Astrocyte (in vitro differentiated cells and primary cell): ENCODE measurements around the gene WWP2. TPM values are rescaled to one million over a fixed set of nuclear protein-coding genes. Genes with fewer than 3 reads are reported as not detected.

Experiments
- DNase-seq: peaks from one replicate; pipeline ENCODE4 v3.0.0-alpha.2; 2010; ENCODE audit warnings: low read depth
- FAIRE-seq: peaks from 2 replicates; lab custom pipeline; 2011; peaks lifted over from hg19 to GRCh38; lab: Jason Lieb, UNC
- H2AFZ ChIP-seq: 2 replicates; pipeline ENCODE4 v1.6.0; 2012; ENCODE audit warnings: low read depth, low read length, inconsistent platforms
- H3K27ac ChIP-seq: 2 replicates; pipeline ENCODE4 v1.5.1; 2011; ENCODE audit warnings: low read depth, low read length, inconsistent platforms
- H3K27me3 ChIP-seq: 2 replicates; pipeline ENCODE4 v1.6.0; 2011; ENCODE audit warnings: low read length, inconsistent platforms; ENCODE audit not compliant: insufficient read depth
- H3K36me3 ChIP-seq: 2 replicates; pipeline ENCODE4 v1.5.1; 2011; ENCODE audit warnings: low read length, inconsistent platforms; ENCODE audit not compliant: insufficient read depth
- H3K4me1 ChIP-seq: 2 replicates; pipeline ENCODE4 v1.5.1; 2011; ENCODE audit warnings: low read length, inconsistent platforms; ENCODE audit not compliant: insufficient read depth
- H3K4me2 ChIP-seq: 2 replicates; pipeline ENCODE4 v1.6.0; 2012; ENCODE audit warnings: low read length, inconsistent platforms
- H3K4me3 ChIP-seq: 2 replicates; pipeline ENCODE4 v1.5.1; 2011; ENCODE audit warnings: low read depth, mild to moderate bottlenecking, low read length, inconsistent platforms; ENCODE audit not compliant: insufficient read depth
- H3K79me2 ChIP-seq: 2 replicates; pipeline ENCODE4 v1.6.0; 2012; ENCODE audit warnings: mild to moderate bottlenecking, low read length, inconsistent platforms; ENCODE audit not compliant: insufficient read depth
- H3K9ac ChIP-seq: 2 replicates; pipeline ENCODE4 v1.6.0; 2012; ENCODE audit warnings: mild to moderate bottlenecking, low read length, inconsistent platforms
- H3K9me3 ChIP-seq: 2 replicates; pipeline ENCODE4 v1.5.1; 2012; ENCODE audit warnings: low read depth, mild to moderate bottlenecking, low read length, inconsistent platforms; ENCODE audit not compliant: insufficient read depth
- H4K20me1 ChIP-seq: 2 replicates; pipeline ENCODE4 v1.6.0; 2012; ENCODE audit warnings: low read length, inconsistent platforms; ENCODE audit not compliant: insufficient read depth
- H3K27ac Mint-ChIP-seq: one replicate; pipeline ENCODE4 v1.8.0; 2021; ENCODE audit warnings: mild to moderate bottlenecking, mixed read lengths; ENCODE audit not compliant: unreplicated experiment
- H3K27me3 Mint-ChIP-seq: one replicate; pipeline ENCODE4 v1.8.0; 2021; ENCODE audit warnings: low read depth, mixed read lengths; ENCODE audit not compliant: unreplicated experiment
- H3K36me3 Mint-ChIP-seq: one replicate; pipeline ENCODE4 v1.8.0; 2021; ENCODE audit warnings: low read depth, mixed read lengths; ENCODE audit not compliant: unreplicated experiment
- H3K4me1 Mint-ChIP-seq: one replicate; pipeline ENCODE4 v1.8.0; 2021; ENCODE audit warnings: low read depth, mixed read lengths; ENCODE audit not compliant: unreplicated experiment
- H3K4me3 Mint-ChIP-seq: one replicate; pipeline ENCODE4 v1.8.0; 2021; ENCODE audit warnings: mild to moderate bottlenecking, moderate library complexity, mixed read lengths; ENCODE audit not compliant: unreplicated experiment
- H3K9me3 Mint-ChIP-seq: one replicate; pipeline ENCODE4 v1.8.0; 2021; ENCODE audit warnings: mild to moderate bottlenecking, mixed read lengths; ENCODE audit not compliant: unreplicated experiment
- CTCF ChIP-seq: IDR thresholded peaks from 2 replicates; pipeline ENCODE4 v1.5.1; 2011; ENCODE audit warnings: low read depth, mild to moderate bottlenecking, inconsistent platforms, low read length, moderate library complexity; ENCODE audit not compliant: insufficient read depth
- EZH2 ChIP-seq: IDR thresholded peaks from 2 replicates; pipeline ENCODE4 v1.6.1; 2012; ENCODE audit warnings: mild to moderate bottlenecking, low read length, inconsistent platforms; ENCODE audit not compliant: insufficient read depth
- total RNA-seq: library from RNA; stranded (reverse); gene quantifications from 2 replicates; pipeline ENCODE4 v1.2.1, GENCODE V29; 2021

The WWP2 gene
- total RNA-seq, 1 donor from 2014 or later: 28.7 TPM

- Histone ChIP-seq H3K4me2 (no peak overlapping the region), H2AFZ (no peak overlapping the region), H3K79me2 (peaks cover 80% of the 10 kb centered on the region), H3K4me1 (no peaks in the 10 kb centered on the region), H3K4me3 (no peak overlapping the region), H3K9ac (no peak overlapping the region), H3K27ac (no peak overlapping the region), H3K36me3 (no peaks in the 10 kb centered on the region), H4K20me1 (peaks cover 31% of the 10 kb centered on the region), H3K9me3 (no peaks in the 10 kb centered on the region), H3K27me3 (no peaks in the 10 kb centered on the region)
- Mint-ChIP-seq H3K4me3 (no peak overlapping the region), H3K9me3 (peaks cover 1% of the 10 kb centered on the region), H3K27ac (no peak overlapping the region), H3K4me1 (peaks cover 8% of the 10 kb centered on the region), H3K36me3 (peaks cover 3% of the 10 kb centered on the region), H3K27me3 (no peaks in the 10 kb centered on the region)
- DNase-seq: no peak
- TF ChIP-seq CTCF (no peak), EZH2 (no peak)
- no peak for FAIRE-seq
Measured at GRCh38 chr16:69767459-69768229, 5.5 kb downstream of the WWP2 start.

GRCh38 chr16:69768666-69769065 is 6.5 kb downstream of the WWP2 start:
- no peak for DNase-seq
- H3K27me3 ChIP-seq: no peaks in the 10 kb centered on the region
- Mint-ChIP-seq H3K9me3 (peaks cover 1% of the 10 kb centered on the region), H3K4me3 (no peak overlapping the region), H3K4me1 (peaks cover 9% of the 10 kb centered on the region), H3K36me3 (peaks cover 3% of the 10 kb centered on the region), H3K27me3 (no peaks in the 10 kb centered on the region), H3K27ac (no peak overlapping the region)
- H3K9ac ChIP-seq: no peak overlapping the region
- H3K4me3 ChIP-seq: no peak overlapping the region
- H3K27ac ChIP-seq: no peak overlapping the region
- H2AFZ ChIP-seq: no peak overlapping the region
- no peaks in the 10 kb centered on the region for H3K36me3 ChIP-seq
- peaks cover 33% of the 10 kb centered on the region for H4K20me1 ChIP-seq
- TF ChIP-seq CTCF (no peak), EZH2 (no peak)
- peaks cover 76% of the 10 kb centered on the region for H3K79me2 ChIP-seq
- H3K4me1 ChIP-seq: peaks cover 2% of the 10 kb centered on the region
- no peak for FAIRE-seq
- H3K4me2 ChIP-seq: no peak overlapping the region
- H3K9me3 ChIP-seq: no peaks in the 10 kb centered on the region

GRCh38 chr16:69769404-69769803 is 7.3 kb downstream of the WWP2 start:
- H3K27ac ChIP-seq: no peak overlapping the region
- H3K4me1 Mint-ChIP-seq: peaks cover 9% of the 10 kb centered on the region
- H3K4me3 ChIP-seq: no peak overlapping the region
- H3K27me3 Mint-ChIP-seq: no peaks in the 10 kb centered on the region
- H3K4me2 ChIP-seq: no peak overlapping the region
- FAIRE-seq (no peak), DNase-seq (no peak)
- H3K9me3 Mint-ChIP-seq: peaks cover 1% of the 10 kb centered on the region
- no peak overlapping the region for H3K27ac Mint-ChIP-seq
- no peak overlapping the region for H3K9ac ChIP-seq
- no peaks in the 10 kb centered on the region for H3K9me3 ChIP-seq
- peaks cover 38% of the 10 kb centered on the region for H4K20me1 ChIP-seq
- no peaks in the 10 kb centered on the region for H3K36me3 ChIP-seq
- no peak for TF ChIP-seq CTCF
- no peak for TF ChIP-seq EZH2
- peaks cover 76% of the 10 kb centered on the region for H3K79me2 ChIP-seq
- peaks cover 3% of the 10 kb centered on the region for H3K36me3 Mint-ChIP-seq
- H3K27me3 ChIP-seq: no peaks in the 10 kb centered on the region
- H3K4me1 ChIP-seq: peaks cover 2% of the 10 kb centered on the region
- no peak overlapping the region for H2AFZ ChIP-seq
- H3K4me3 Mint-ChIP-seq: no peak overlapping the region
